Measurements from ENCODE around the gene C9orf40.
A peak's percentile ranks its signal among the peaks of the same experiment; 100 is the strongest.

The C9orf40 gene, protein sequence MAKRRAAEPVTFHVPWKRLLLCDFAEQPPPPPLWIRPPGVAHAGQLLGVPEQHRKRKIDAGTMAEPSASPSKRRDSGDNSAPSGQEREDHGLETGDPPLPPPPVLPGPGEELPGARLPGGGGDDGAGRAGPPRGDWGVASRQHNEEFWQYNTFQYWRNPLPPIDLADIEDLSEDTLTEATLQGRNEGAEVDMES

DNA sequence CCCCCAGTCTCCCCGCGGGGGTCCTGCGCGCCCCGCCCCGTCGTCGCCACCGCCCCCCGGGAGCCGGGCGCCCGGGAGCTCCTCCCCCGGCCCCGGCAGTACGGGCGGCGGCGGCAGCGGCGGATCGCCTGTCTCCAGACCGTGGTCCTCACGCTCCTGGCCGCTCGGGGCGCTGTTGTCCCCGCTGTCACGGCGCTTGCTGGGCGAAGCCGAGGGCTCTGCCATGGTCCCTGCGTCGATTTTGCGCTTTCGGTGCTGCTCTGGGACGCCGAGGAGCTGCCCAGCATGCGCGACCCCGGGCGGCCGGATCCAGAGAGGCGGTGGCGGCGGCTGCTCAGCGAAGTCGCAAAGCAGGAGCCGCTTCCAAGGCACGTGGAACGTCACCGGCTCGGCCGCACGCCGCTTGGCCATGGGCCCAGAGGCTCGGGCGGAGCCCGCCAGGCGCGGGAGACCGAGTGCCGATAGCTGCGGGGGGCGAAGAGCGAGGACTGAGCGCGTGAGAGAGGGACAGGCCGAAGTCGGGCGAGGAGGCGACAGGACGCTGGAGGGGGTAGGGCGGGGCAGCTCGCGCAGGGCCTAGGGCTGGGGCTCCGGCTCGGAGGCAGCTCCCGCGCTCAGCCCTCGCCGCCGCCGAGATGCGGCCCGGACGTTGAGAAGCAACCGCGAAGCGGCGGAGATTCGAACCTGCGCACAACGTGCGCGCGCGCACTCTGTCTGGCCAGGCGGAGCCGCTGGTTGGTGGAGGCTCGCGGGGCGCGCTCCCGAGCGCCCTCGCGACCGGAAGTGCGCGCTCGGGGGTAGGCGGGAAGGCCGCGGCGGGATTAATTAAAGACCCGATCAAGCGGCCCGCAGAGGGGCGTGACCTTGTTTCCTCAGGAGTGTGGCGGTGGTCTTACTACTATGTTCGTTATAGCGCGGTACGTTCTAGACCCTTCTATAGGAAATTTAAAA lies at the start of gene C9orf40:
Gene C9orf40 (minus strand): TSS at position 712 of the 951 bp plus-strand sequence. CDS start 301 bp downstream, at position 411.
- peak within 1 kb of the TSS; percentile 89 for H3K4me3 ChIP-seq (ENCODE audit: low read depth, low read length)
- TF ChIP-seq CTCF (IDR thresholded peaks at IDR 0.05; ENCODE audit: low read depth, low read length): peak; percentile 65

- peak; percentile 39; the same call in 1 of the 2 replicates for TF ChIP-seq CTCF (IDR thresholded peaks at IDR 0.05; ENCODE audit: low read depth, low read length)
- no peak overlapping the region for H3K4me3 ChIP-seq (ENCODE audit: low read depth, low read length)
These were observed 49.2 kb upstream of the C9orf40 start for GRCh38 chr9:75001719-75002421.

DNA sequence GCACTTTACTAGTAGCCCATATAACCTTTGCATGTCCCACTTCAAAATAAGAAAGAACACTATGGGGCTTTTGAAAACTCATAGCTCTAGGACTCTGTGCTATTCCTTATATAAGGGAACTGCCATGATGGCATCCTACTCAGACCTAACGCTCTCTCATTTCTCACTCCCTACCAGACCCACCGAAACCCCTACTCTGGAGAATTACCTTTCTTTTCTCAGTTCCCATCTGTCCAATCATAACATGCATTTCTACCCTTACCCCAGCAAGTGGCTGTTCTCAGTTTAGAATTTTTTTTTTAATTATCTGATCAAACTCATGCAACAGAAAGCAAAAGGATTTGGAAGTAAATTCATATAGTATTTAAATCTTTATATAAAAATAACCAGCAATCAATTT lies 48.1 kb upstream of the C9orf40 start:
- H3K4me3 ChIP-seq (ENCODE audit: low read depth, low read length): no peak overlapping the region
- no peak for TF ChIP-seq CTCF (IDR thresholded peaks at IDR 0.05; ENCODE audit: low read depth, low read length)

DNA sequence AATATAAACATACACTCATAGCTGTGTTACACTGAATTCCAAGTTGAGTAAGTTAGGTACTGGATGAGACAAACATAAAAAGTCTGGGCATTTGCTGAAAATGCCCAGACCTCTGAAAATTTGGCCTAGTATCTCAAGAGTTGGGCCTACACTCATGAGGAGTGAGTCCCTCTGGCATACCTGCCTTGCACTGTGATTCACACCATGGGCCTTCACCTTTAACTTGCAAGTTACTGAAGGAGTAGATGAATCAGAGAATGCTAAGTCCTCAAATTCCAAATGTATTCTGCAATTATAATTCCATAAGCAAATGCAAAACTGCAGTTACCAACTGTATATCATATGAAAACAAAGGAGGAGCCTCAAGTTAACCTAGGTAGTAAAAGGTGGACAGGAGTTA lies 32.3 kb upstream of the C9orf40 start:
- no peak overlapping the region for H3K4me3 ChIP-seq (ENCODE audit: low read depth, low read length)
- TF ChIP-seq CTCF (IDR thresholded peaks at IDR 0.05; ENCODE audit: low read depth, low read length): no peak

DNA sequence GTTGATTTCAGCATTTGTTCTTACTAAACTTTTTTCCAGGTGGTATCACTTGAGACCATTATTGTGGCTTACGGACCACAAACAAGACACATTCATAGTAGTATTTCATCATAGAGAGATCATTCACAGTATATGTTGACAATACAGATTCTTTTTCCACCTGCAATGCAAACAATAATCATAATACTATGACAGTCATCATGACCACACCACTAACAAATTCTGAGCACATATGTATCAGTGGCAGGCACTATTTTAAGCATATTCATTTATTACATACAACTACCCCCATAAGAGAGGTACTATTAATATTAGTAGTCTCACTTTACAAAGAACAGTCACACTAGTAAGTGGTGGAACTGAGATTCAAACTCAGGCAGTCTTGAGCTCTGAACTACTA lies 31.0 kb upstream of the C9orf40 start:
- no peak for TF ChIP-seq CTCF (IDR thresholded peaks at IDR 0.05; ENCODE audit: low read depth, low read length)
- H3K4me3 ChIP-seq (ENCODE audit: low read depth, low read length): no peak overlapping the region

GRCh38 chr9:74979844-74980243 lies 27.1 kb upstream of the C9orf40 start:
- no peak overlapping the region for H3K4me3 ChIP-seq (ENCODE audit: low read depth, low read length)
- TF ChIP-seq CTCF (IDR thresholded peaks at IDR 0.05; ENCODE audit: low read depth, low read length): no peak

All from WI38 (cell line).